Stimulated activated naive CD8-positive, alpha-beta T cell treated with anti-CD3 and anti-CD28 coated beads, Interleukin-15, Interleukin-2, amounts not matched to agents 100 ng/mL and 50 ng/mL, for 24 hours (primary cell): ENCODE measurements around the gene XBP1.
"Not testable (repeated sequence)": the region's sequence is repeated elsewhere in the genome, so short reads cannot be mapped to it uniquely, and the experiment has no call there.

Experiments
- H3K27ac Mint-ChIP-seq: one replicate; pipeline ENCODE4 v1.8.0; 2021; ENCODE audit warnings: mild to moderate bottlenecking, mixed read lengths
- H3K27me3 Mint-ChIP-seq: one replicate; pipeline ENCODE4 v1.8.0; 2021; ENCODE audit warnings: mixed read lengths
- H3K36me3 Mint-ChIP-seq: one replicate; pipeline ENCODE4 v1.8.0; 2021; ENCODE audit warnings: low read depth, mixed read lengths
- H3K4me1 Mint-ChIP-seq: one replicate; pipeline ENCODE4 v1.8.0; 2021; ENCODE audit warnings: low read depth, mixed read lengths
- H3K4me3 Mint-ChIP-seq: one replicate; pipeline ENCODE4 v1.8.0; 2021; ENCODE audit warnings: mild to moderate bottlenecking, mixed read lengths
- H3K9me3 Mint-ChIP-seq: one replicate; pipeline ENCODE4 v1.8.0; 2021; ENCODE audit warnings: mixed read lengths

The XBP1 gene

DNA sequence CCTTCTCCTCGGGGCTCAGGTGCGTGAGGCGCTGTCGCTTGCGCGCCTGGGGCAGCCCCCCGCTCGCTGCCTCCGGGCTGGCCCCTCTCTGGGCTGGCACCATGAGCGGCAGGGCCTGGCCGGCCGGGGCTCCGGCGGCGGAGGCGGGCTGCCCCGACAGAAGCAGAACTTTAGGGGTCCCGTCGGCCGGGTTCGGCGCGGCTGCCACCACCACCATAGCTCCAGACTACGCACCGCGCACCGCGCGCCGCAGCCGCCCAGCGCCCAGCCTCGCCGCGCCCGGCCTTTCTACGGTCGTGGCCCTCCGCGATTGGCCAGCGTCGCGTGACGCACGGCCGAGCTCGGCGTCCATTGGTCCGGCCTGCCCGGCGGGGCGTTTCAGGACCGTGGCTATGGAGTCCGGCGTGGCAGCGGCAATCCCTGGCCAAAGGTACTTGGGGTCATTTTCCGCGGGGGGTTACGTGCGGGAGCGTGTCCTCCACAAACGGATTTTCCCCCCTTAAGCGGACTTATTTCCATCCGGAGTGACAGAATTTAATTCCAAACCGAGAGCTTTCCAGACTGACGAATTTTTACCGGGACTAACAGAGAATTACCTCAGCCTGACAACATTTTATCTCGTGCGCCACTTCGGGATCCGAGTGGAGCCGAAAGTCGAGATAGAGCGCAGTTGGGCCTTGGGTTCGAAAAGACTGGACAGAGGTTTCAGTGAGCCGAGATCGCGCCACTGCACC lies at the start of gene XBP1:
XBP1 (minus strand) TSS at position 262 of the 734 bp plus-strand sequence.
- H3K4me1 Mint-ChIP-seq = peaks cover 58% of the 10 kb centered on the region
- peaks cover 48% of the 10 kb centered on the region for H3K36me3 Mint-ChIP-seq
- no peaks in the 10 kb centered on the region for H3K9me3 Mint-ChIP-seq
- no peaks in the 10 kb centered on the region for H3K27me3 Mint-ChIP-seq
- H3K4me3 Mint-ChIP-seq = peak within 1 kb of the TSS; percentile 99
- H3K27ac Mint-ChIP-seq = peak within 1 kb of the TSS; percentile 99

DNA sequence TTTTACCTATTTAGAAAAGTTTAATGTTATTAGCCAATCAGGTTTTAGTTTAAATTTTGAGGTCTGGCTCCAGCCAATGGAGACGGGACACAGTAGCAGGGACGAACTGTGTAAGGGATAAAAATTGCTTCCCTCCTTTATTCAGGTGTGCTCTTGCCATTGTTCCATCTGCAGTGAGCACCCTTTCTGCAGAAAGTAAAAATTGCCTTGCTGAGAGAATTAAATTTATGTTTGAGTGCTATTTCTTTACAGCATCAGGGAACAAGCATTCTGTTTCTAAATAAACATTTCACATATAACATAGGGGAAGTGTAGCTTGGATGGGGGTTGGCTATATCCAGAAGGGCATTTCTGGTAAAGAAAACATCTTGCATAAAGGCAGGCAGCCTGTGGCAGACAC lies 46.6 kb upstream of the XBP1 start:
- Mint-ChIP-seq H3K27me3 (no peaks in the 10 kb centered on the region), H3K36me3 (no peaks in the 10 kb centered on the region), H3K4me1 (no peaks in the 10 kb centered on the region), H3K9me3 (peaks cover 5% of the 10 kb centered on the region), H3K27ac (no peak overlapping the region), H3K4me3 (no peak overlapping the region)

DNA sequence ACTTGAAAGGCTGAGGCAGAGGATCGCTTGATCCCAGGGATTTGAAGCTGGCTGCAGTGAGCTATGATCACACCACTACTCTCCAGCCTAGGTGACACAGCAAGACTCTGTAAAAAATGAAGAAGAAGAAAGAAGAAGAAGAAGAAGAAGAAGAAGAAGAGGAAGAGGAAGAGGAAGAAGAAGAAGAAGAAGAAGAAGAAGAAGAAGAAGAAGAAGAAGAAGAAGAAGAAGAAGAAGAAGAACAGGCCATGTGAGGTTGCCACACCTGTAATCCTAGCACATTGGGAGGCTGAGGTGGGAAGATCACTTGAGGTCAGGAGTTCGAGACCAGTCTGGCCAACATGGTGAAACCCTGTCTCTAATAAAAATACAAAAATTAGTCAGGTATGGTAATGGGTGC lies 43.9 kb upstream of the XBP1 start:
- H3K4me1 Mint-ChIP-seq, H3K36me3 Mint-ChIP-seq, H3K4me3 Mint-ChIP-seq, H3K27me3 Mint-ChIP-seq, H3K9me3 Mint-ChIP-seq: not testable (repeated sequence)
- peak overlapping the region; percentile 1 for H3K27ac Mint-ChIP-seq

DNA sequence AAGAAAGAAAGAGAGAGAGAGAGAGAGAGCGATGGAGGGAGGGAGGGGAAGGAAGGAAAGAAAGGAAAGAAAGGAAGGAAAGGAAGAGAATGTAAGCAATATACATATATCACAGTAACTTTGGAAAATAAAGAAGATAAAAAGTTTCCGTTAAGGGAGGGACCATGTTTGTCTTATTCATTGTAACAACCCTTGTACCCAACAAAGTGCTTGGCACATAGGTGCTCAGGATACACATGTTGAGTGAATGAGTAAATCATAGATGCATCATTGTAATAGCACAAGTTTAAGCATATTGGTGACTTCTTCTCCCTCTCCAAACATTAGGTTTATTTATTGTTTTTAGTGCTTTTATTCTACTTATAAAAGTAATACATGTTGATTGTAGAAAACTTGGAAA lies 43.3 kb upstream of the XBP1 start:
- Mint-ChIP-seq H3K27me3 (no peaks in the 10 kb centered on the region), H3K27ac (no peak overlapping the region), H3K9me3 (peaks cover 5% of the 10 kb centered on the region), H3K4me1 (no peaks in the 10 kb centered on the region), H3K36me3 (no peaks in the 10 kb centered on the region), H3K4me3 (no peak overlapping the region)

DNA sequence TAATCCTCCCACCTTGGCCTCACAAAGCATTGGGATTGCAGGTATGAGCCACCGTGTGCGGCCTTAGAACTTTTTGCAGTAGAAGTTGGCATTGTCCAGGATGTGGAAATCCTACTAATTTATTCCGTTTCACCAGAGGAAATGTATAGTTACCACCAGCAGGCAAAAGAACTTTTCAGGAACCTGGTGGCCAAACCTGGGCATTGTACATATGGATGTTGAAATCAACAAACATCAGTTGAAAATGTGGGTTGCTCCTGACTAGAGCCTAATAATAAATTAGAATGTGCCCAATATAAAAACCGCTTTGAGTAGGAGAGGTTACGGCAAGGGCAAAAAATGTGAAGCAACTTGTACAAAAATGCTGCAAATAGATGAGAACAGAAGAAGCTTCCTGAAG lies 40.7 kb upstream of the XBP1 start:
- Mint-ChIP-seq H3K27ac (no peak overlapping the region), H3K4me1 (no peaks in the 10 kb centered on the region), H3K36me3 (no peaks in the 10 kb centered on the region), H3K27me3 (no peaks in the 10 kb centered on the region), H3K4me3 (no peak overlapping the region), H3K9me3 (peaks cover 1% of the 10 kb centered on the region)

DNA sequence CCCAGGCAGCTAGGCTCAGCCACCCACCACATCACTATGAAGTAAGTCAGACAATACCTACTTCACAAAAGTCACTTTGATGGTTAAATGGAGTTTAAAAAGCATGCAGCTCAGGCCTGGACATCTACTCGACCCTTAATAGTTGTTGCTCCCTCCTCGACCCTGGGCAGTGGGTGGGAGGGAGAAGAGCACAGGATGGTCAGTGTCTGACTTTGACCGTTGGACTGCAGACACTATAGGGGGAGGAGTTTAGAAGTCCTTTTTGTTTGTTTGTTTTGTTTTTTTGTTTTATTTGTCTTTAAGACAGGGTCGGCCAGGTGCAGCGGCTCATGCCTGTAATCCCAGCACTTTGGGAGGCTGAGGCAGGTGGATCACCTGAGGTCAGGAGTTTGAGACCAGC lies 38.6 kb upstream of the XBP1 start:
- Mint-ChIP-seq H3K9me3 (no peaks in the 10 kb centered on the region), H3K27me3 (no peaks in the 10 kb centered on the region), H3K4me3 (no peak overlapping the region), H3K36me3 (no peaks in the 10 kb centered on the region), H3K27ac (no peak overlapping the region), H3K4me1 (no peaks in the 10 kb centered on the region)

DNA sequence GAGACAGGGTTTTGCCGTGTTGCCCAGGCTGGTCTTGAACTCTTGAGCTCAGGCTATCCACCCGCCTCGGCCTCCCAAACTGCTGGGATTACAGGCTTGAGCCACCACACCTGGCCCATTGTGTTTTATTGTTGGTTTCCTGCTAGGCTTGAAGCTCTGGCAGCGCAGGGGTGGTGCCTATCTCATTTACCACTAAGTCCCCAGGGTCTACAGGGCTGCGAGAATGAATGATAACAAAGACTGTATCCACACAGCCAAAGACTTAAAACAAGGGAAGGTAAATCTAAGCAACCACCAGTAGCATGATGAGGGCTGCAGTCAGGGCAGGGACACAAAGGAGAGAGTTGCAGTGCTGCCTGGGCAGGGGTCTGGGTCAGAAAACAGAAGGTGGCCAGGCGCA lies 37.3 kb upstream of the XBP1 start:
- H3K4me1 Mint-ChIP-seq = peaks cover 7% of the 10 kb centered on the region
- no peak overlapping the region for H3K27ac Mint-ChIP-seq
- no peaks in the 10 kb centered on the region for H3K36me3 Mint-ChIP-seq
- no peak overlapping the region for H3K4me3 Mint-ChIP-seq
- no peaks in the 10 kb centered on the region for H3K27me3 Mint-ChIP-seq
- H3K9me3 Mint-ChIP-seq = no peaks in the 10 kb centered on the region

DNA sequence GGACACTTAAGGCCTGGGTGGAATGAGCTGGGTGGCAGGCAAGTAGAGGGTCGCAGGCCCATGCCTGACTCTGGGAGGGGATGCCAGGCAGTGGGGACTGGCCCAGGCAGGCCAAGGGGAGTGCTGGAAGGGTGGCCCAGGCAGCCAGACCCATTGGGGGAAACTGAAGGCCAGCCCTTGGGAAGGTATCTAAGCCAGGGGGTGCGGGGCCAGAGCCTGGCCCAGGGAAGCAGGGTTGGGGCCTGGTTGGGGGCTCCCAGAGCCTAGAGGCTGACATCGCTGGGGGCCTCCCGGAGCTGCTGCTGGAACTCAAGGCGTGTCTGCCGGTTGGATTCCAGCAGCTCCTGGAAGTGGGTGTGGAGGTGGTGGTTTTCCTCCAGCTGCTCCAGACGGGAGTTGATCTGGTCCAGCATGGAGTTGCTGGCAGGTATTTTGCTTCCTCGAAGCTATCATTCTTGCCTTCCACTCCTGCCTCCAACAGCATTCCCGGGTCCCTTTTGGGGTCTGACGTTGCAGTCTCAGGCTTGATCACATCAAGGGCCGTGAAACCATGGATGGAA lies 35.3 kb upstream of the XBP1 start:
- Mint-ChIP-seq H3K27me3 (no peaks in the 10 kb centered on the region), H3K4me3 (no peak overlapping the region), H3K9me3 (no peaks in the 10 kb centered on the region), H3K27ac (no peak overlapping the region), H3K36me3 (peaks cover 5% of the 10 kb centered on the region), H3K4me1 (peaks cover 7% of the 10 kb centered on the region)

DNA sequence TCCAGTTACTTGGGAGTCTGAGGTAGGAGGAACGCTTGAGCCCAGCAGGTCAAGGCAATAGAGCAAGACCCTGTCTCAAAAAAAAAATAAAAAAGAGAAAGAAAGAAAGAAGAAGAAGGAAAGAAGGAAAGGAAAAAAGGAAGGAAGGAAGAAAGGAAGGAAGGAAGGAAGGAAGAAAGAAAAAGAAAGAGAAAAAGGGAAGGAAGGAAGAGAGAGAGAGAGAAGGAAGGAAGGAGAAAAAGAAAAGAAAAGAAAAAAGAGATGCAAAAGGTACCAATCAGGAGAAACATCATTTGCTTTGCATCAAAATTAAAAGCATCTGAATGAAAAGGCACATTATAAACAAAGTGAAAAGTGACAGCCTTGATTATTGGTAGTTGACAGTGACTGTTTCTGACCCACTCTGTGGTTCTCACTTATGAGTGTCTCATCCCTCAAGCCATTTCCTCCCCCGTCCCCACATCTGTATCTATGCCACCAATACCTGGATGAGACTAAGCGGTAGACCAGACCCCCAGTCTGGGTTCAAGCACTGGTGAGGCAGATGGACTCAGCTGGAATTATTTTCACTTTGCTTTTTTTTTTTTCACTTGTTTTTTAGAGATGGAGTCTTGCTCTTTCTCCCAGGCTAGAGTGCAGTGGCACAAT lies 33.0 kb upstream of the XBP1 start:
- Mint-ChIP-seq H3K36me3 (peaks cover 5% of the 10 kb centered on the region), H3K4me3 (no peak overlapping the region), H3K4me1 (peaks cover 15% of the 10 kb centered on the region), H3K27ac (no peak overlapping the region), H3K9me3 (no peaks in the 10 kb centered on the region), H3K27me3 (no peaks in the 10 kb centered on the region)

DNA sequence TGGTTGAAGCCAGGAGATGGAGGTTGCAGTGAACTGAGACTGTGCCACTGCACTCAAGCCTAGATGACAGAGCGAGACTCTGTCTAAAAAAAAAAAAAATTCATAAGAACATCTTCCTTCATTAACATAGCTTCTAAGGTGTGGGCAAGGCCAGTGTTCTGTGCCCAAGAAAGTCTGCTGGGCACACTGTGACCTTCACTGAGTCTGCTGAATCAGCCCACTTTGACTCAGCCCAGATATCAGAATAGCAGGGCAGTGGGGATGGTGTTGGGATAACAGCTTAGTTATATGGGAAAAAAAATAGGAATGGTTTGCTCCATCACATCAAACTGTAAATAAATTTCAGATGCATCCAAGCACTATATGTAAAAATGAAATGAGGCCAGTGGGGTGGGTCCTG lies 32.4 kb upstream of the XBP1 start:
- no peak overlapping the region for H3K4me3 Mint-ChIP-seq
- no peaks in the 10 kb centered on the region for H3K27me3 Mint-ChIP-seq
- H3K27ac Mint-ChIP-seq = no peak overlapping the region
- H3K4me1 Mint-ChIP-seq = peaks cover 15% of the 10 kb centered on the region
- no peaks in the 10 kb centered on the region for H3K9me3 Mint-ChIP-seq
- H3K36me3 Mint-ChIP-seq = peaks cover 5% of the 10 kb centered on the region

DNA sequence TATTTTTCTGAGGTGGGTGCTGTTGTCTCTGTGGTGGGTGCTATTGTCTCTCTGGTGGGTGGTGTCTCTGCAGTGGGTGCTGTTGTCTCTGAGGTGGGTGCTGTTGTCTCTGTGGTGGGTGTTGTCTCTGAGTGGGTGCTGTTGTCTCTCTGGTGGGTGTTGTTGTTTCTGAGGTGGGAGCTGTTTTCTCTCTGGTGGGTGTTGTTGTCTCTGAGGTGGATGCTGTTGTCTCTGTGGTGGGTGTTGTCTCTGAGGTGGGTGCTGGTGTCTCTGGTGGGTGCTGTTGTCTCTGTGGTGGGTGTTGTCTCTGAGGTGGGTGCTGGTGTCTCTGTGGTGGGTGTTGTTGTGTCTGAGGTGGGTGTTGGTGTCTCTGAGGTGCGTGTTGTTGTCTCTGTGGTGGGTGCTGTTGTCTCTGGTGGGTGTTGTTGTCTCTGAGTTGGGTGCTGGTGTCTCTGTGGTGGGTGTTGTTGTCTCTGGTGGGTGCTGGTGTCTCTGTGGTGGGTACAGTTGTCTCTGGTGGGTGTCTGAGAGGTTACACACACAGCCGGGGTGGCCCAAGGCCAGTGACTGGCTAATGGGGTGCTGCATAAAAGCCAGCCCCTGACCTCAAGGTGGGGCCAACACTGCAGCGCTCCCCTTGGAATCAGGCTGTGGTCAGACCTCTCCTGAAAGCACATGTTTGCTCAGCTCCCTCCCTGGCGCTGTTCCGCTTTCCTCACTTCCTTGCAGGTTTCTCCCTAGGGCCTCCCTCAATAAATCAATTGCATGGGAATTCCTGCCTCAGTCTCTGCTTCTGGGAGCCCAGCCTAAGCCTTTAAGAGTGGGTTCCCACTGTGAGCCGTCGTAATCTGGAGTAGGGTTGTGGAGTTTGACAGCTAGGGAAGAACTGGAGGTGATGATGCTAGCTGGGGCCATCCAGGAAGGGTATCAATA lies 31.0 kb upstream of the XBP1 start:
- peaks cover 15% of the 10 kb centered on the region for H3K4me1 Mint-ChIP-seq
- no peak overlapping the region for H3K4me3 Mint-ChIP-seq
- H3K9me3 Mint-ChIP-seq = no peaks in the 10 kb centered on the region
- H3K27ac Mint-ChIP-seq = no peak overlapping the region
- no peaks in the 10 kb centered on the region for H3K27me3 Mint-ChIP-seq
- peaks cover 5% of the 10 kb centered on the region for H3K36me3 Mint-ChIP-seq

DNA sequence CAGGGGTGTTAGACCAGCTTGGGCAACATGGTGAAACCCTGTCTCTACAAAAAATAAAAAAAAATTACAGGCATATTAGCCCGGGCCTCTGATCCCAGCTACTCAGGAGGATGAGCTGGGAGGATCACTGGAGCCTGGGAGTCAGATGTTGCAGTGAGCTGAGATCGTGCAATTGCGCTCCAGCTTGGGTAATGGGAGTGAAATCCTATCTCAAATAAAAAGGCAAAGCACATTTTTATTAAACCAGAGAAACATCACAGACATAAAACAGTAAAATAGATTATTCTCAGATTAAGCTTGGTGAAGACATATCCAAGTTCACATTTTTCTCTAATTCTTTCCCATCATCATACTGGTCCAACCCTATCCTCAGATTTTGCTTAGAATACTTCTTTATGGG lies 30.1 kb upstream of the XBP1 start:
- Mint-ChIP-seq H3K27ac (no peak overlapping the region), H3K4me3 (no peak overlapping the region), H3K9me3 (no peaks in the 10 kb centered on the region), H3K36me3 (peaks cover 5% of the 10 kb centered on the region), H3K4me1 (peaks cover 15% of the 10 kb centered on the region), H3K27me3 (no peaks in the 10 kb centered on the region)

DNA sequence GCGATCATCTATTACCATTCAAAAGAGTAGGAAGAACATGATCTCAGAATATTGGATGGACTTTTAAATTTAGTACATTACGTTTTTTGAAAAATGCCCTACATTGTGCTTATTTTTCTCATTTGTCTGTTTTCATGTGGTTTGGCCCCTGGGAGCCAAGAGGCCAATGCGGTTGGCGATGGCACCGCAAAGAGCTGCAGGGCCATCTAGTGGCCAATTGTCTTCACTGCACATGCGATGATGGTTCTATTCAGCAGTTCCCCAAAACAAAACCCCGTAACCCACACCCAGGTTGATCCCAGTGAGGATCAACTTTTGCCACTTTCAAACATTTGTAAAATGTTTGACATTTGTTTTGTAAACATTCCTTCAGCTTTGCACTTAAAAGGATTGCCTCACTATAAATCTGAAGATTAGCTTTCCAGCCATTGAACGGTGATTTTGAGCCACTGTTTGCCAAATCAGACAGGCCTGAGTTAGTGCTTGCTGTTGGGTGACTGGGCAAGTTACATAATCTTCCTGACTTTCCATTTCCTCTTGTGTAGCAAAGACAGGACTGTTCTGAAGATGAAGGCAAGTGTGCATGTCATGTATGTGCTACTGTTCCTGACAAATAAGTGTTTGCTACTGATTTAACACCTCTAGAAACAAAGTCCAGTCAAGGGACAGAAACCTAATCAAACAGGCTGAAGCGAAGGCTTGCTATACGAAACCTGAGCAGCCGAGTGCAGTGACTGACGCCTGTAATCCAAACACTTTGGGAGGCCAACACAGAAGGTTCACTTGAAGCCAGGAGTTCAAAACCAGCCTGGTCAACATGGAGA lies 29.2 kb upstream of the XBP1 start:
- H3K27me3 Mint-ChIP-seq = no peaks in the 10 kb centered on the region
- peaks cover 5% of the 10 kb centered on the region for H3K36me3 Mint-ChIP-seq
- H3K27ac Mint-ChIP-seq = no peak overlapping the region
- no peaks in the 10 kb centered on the region for H3K9me3 Mint-ChIP-seq
- H3K4me1 Mint-ChIP-seq = peaks cover 15% of the 10 kb centered on the region
- H3K4me3 Mint-ChIP-seq = no peak overlapping the region

DNA sequence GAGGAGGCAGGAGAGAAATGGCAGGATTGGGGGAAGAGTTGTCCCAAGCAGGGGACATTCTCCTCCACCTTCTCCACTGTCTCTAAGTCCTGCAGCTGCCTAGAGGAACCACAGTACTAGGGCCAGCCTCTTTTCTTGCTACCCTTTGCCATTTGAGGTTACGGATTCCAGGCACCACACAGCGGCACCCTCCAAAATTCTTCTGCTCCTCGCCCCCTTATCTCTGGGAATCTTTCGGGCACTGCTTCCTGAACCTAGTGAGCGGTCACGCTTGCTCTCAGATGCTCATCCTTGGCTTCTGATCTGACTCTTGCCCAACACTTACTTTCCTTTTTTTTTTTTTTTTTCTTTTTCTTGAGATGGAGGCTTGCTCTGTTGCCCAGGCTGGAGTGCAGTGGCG lies 26.6 kb upstream of the XBP1 start:
- H3K36me3 Mint-ChIP-seq = peaks cover 5% of the 10 kb centered on the region
- no peaks in the 10 kb centered on the region for H3K9me3 Mint-ChIP-seq
- H3K4me3 Mint-ChIP-seq = no peak overlapping the region

More for the DNA sequence above, 26.6 kb upstream of the XBP1 start:
- Mint-ChIP-seq H3K27me3 (no peaks in the 10 kb centered on the region), H3K4me1 (peaks cover 22% of the 10 kb centered on the region), H3K27ac (no peak overlapping the region)
